ENCODE results near the gene HARS1.
"Not testable (repeated sequence)": the region's sequence is repeated elsewhere in the genome, so short reads cannot be mapped to it uniquely, and the experiment has no call there.

The HARS1 gene

GRCh38 chr5:140632366-140633020 lies 58.7 kb downstream of the HARS1 start:
- DNase-seq = peak; percentile 22

- DNase-seq = peak; percentile 18
These were observed 59.3 kb downstream of the HARS1 start for GRCh38 chr5:140631831-140632365.

GRCh38 chr5:140631036-140631417 lies 60.1 kb downstream of the HARS1 start:
- peak; percentile 11 for DNase-seq

GRCh38 chr5:140630292-140631035 lies 60.7 kb downstream of the HARS1 start:
- DNase-seq = no peak

GRCh38 chr5:140628711-140629110 lies 62.5 kb downstream of the HARS1 start:
- DNase-seq = no peak

- DNase-seq = no peak
These were observed 63.2 kb downstream of the HARS1 start for GRCh38 chr5:140627972-140628371.

- not testable (repeated sequence) for DNase-seq
These were observed 66.3 kb downstream of the HARS1 start for GRCh38 chr5:140624886-140625285.

All from CD4-positive, alpha-beta T cell treated with Interleukin-4 for 4 hours (primary cell).